Muscle of back (tissue), 11 donors: ENCODE measurements around the gene DDR2. TPM values are rescaled to one million over a fixed set of nuclear protein-coding genes. Genes with fewer than 3 reads are reported as not detected.

ENCODE experiments used
- DNase-seq, 3 donors: peaks; one replicate each; pipeline versions ENCODE4 v3.0.0 to v3.0.0-alpha.2; 2013
- polyA plus RNA-seq, 10 donors: library from polyadenylated mRNA; unstranded; fragments of 120-200 nt; gene quantifications; one replicate each; pipeline ENCODE4 v1.2.1, GENCODE V29; 2013; ENCODE audit not compliant: insufficient read length in 10 of 10

The DDR2 gene
- polyA plus RNA-seq, 10 donors, result 44.9 to 60.7 (median 52.3) TPM

DNA sequence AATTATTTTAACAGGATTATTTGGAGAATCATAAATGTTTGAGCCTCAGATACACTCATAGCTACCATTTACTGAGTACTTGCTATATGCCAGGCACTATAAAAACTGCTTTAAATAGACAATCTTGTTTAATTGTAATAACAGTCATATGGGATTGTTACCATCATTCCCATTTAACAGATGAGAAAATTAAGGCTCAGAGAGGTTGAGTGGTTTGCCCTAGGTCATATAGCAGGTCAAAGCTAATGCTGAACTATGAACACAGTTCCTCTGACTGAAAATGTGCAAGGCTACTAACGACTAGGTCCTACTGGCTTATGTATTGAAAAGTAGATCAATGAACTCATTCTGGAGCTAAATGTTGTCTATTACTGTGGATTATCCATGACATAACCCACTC lies 63.4 kb downstream of the DDR2 start:
- DNase-seq, result no peak

DNA sequence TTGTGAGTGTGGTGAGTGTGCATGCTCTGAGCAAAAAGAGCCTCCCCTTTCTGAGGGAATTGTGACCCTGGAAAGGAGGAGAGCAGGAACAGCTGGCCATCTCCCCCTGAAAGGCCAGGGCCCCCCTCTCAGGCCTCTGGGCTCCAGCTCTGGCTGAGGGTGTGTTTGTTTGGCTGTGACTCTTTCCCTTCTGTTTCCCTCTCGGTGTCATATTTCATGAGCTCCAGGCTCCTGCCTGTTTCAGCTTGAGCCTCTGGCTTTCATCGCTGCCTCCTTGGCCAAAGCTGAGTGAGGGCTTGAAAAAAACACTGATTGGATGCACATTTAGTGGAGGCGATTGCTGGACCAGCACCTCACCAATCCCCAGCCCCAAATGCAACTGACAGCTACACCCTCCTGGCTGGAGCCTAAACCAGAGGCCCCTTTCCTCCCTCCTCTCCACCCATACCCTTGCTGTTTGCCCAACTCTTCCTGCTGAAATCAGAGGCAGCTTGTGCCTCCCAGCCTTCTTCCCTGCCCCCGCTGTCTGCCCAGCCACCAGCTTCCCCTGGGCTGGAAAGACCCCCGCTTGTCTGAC lies 64.1 kb downstream of the DDR2 start:
- DNase-seq, result peak; percentile 95 to 98 (median 95)

DNA sequence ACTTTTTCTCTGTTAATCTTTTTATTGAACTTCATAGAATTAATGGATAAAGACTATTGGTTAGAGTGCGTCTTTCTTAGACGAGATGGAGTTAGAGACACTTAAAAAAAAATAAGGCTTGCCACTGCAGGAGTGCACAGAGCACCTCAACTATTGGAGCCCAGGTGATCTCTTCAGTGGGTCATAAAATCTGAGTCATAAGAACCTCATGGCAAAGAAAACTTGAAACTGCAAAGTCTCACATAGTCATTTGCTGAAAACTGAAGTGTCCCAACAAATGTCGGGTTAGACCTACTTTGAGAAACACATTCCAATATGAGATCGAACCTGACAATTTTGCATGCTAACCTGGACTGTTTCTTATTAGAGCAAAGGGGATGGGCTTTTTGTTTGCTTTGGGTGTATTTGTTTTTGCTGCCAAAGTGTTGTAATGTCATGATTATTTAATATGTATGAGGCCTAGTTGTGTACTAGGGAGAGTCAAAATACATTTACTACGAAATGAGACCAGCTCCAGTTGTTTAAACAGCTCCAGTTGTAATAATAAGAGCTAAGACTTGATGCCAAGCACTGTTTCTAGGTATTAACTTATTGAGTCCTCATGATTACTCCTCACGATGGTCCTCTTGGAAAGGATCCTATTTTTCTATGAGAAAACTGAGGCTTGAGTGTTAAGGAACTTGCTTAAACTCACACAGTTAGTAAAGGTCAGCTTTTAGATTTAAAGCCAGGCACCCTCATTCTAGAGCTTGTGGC lies 65.1 kb downstream of the DDR2 start:
- no peak for DNase-seq

DNA sequence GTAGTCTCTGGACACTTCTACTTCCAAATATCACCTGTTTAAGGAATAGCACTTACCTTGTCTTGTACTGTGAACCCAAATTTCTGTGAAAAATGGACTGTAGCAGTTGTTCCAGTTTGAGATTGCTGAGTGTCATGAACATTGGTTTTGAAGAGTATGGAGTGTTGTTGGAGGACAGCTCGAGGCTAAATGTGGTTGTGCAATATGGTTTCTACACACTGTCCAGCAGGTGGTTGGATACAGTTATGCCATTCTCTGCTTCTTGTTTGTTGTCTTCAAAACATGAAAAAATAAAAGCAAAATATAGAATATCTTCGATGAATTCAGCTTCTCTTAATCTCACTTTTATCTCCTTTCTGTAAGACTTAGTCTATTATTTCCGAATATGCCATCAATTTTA lies 67.1 kb downstream of the DDR2 start:
- no peak for DNase-seq

DNA sequence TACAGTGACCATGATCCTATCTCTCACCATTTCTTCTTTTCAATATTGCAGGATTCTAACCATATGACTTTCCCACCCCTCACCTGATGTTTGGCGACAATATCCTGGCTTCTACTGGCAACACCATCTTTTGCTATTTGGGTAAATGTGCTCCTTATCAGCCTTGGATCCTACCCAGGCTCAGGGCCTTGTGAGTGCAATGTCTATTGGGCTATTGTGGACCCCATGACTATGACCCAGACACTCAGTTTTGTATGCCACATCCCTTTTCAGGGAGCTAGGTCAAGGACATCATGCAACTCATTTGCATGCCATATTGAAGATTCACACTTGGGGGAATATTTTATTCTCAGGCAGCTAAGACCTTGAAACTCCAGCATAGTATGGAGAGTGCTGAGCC lies 67.9 kb downstream of the DDR2 start:
- DNase-seq, result no peak

DNA sequence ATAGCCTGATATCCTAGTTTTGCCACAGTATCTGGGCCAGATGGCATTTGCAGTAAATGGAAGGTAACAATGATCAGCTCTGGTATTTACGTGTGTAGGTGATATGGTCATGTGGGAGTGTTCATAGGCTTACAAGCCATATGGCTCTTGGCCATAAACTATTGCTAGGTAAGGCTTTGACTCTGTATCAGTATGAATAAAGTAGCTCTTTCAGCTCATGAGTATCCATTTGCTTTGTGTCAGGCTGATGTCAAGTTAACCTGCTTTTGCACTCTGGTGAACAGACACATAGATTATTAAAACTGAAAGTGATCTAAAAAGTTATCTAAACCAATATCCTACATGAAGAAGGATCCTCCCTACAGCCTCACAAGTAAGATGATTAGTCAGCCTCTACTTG lies 69.0 kb downstream of the DDR2 start:
- no peak for DNase-seq

DNA sequence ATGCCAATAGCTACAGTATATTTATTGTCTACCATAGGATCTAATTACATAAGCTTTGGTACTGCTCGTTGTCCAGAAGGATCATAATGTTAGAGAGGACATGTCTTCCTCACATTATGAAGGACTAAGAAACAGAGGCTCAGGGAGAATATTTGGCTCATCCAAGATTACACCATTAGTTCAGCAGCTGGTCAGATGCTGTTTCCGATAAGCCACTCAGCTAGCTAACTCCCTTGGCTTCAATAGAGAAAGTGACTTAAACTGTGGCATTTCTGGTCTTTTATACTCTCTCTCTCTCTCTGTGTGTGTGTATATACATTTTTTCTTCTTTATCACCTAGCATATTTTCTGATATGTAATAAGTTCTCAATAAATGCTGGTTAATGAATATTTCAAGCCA lies 70.4 kb downstream of the DDR2 start:
- no peak for DNase-seq

DNA sequence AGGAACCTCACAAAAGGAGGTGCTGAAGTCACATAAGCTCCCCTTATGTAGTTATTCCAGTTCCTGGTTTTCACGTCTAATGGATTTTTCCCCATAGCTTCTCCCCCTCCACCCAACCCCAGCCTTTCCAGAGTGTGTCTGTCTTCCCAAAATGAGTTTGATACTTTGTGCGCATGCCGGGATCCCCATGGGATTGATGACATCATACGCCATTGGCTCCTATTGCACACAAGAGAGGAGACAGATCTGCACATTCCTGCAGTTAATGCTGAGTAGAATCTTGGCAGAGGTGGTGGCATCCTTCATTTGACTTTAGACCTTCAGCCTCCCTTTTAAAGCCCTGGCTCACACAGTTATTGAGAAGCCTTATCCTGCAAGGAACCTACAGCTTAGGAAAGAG lies 71.4 kb downstream of the DDR2 start:
- DNase-seq, result peak in 1 of 3 donors; percentile 62

DNA sequence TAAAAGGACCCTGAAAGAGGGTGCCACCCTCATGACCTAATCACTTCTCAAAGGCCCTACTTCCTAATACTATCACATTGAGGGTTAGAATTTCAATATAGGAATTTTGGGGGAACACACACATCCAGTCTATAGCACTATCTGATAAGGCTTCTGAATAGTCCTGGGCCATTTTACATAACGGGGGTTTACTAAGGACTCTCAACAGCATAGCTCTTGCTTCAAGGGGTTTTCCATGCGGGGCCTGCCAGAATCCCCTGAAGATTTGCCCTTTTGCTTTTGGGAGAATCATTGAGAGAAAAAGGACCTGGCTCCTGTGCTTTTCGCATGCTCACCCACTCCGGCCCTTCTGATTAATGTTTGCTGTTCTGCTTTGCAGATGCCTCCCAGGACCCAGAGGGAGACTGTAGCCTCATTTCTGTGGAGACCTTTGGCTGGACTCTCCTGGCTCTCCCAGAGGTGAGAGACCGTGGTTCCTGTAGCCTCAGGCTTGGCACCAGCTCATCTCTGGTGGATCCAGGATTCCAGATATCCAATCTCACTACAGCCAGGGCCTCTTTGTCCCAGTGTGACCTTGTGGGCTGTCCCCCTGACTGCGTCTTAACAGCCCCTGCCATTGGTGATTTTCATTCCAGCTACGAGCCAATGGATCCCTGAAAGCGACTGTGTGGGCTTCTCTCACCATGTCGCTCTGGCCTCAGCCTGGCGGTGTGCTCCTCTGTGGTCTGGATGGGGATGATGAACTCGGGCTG lies 72.6 kb downstream of the DDR2 start:
- DNase-seq, result peak in 2 of 3 donors; percentile 46 to 69

DNA sequence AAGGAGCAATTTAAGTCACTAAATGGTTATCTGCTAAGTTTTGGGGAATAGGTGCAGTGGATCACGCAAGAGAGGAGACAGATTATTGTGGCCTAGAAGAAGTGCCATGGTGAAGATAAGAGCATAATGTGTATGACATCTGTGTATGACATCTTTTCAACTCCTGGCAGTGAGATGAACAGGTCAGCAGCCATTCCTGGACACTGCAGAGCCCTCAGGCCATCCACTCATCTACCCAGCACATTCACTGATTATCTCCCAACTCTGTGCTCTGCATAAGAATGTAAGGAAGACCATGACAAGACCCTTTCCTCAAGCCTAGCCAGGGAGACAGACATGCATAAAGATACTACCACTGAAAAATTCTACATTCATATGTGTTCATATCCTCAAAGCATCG lies 73.7 kb downstream of the DDR2 start:
- no peak for DNase-seq

DNA sequence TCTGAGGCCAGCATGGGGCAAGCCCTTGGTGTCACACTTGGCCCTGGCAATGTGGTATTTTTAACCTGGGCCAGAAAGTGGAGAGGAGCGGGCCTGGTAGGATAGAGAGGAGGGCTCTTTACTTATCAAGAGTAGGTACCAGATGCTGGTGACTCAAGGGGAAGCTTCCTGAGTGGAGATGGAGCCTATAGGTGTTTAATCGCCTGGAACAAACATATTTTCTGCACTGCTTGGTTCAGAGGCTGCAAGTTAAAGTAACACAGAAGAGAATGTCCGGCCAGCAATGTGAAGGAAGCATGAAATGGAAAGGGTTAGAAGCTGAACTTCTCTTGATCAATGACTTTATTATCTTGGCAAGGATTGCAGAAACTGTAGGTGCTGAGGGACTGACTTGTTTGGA lies 74.3 kb downstream of the DDR2 start:
- no peak for DNase-seq

DNA sequence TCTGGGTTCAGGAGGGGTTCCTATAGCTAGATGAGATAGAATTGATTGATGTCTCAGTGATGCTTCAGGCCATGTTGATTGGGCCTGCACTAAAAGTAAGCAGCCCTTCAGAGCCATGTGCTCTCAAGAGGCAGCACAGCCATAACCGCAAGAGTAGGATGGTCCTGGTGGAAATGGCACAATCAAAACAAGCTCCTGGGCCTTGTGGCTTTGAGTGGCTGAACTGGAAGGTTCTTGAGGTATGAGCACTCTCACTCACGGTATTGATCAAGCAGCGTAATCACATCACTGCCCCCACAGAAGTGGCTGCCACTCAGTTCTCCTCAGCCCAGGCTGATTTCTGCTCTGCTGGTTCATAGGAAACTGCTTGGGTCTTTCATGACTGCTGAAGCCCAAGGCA lies 76.0 kb downstream of the DDR2 start:
- DNase-seq, result no peak

DNA sequence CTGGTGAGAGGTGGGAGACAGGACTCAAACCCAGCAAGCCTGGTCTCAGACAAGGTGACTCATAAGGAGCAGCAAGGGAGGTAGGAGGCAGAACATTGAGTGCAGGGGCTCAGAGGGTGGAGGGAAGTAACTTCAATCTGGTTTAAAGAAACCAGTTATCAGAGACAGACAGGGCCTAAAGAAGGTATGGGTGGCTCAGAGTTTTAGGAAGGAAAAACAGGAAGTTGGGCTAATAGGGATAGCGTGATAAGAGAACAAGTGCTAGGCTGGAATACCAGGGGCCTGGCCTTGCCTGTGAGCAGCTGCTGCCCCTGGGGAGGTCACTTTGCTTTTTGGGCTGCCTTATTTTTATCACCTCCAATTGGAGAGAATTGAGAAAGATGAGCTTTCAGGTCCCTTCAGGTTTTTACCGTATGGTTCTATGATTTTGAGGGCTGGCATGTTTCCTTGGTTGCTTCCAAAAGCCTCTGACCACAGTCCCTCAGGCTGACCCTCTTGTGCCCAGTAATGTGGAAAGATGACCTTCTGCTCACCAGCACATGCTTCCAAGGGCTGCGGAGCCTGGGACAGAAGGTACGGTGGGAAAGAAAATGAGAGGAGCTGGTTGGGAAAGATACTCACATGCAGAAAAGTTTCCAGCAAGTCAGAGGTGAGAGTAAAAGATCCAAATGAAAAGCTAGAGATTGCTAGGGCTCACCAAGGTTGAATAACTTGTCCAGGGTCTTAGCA lies 77.0 kb downstream of the DDR2 start:
- DNase-seq, result no peak

DNA sequence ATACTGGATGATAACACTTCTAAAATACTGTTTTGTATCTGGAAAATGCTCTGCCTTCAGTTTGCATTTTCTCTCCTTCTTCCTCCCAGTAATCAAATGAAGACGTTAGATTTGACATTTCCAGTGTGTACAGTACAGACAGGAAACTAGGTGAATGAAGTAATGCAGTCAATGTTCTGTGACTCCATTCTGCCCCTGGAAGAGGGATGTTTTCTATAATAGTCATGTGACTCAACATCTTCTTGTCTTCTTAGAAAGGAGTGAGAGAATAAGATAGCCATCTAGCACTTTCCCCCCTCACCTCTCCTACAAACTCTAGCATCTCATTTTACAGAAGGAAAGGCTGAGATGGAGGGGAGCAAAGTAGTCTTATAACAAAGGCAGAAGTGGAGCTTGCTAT lies 77.6 kb downstream of the DDR2 start:
- DNase-seq, result no peak

DNA sequence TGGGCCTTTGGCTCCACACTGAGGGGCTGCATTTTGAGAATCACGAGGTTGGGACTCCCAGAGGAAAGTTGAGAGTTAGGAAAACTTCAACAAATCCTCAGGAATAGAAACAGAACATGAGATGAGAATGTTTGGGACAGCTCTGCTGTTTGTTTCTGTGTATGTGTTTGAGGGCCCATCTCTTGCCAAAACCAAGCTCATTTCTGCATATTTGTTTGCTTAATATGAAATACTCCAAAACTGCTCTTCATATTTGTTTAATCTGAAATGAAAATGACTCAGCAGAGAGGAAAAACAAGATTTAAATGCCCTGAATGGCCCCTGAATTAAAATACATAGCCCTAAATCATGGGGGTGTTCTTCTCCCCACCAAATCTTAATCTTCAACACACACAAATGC lies 78.1 kb downstream of the DDR2 start:
- peak in 2 of 3 donors; percentile 49 to 75 for DNase-seq

DNA sequence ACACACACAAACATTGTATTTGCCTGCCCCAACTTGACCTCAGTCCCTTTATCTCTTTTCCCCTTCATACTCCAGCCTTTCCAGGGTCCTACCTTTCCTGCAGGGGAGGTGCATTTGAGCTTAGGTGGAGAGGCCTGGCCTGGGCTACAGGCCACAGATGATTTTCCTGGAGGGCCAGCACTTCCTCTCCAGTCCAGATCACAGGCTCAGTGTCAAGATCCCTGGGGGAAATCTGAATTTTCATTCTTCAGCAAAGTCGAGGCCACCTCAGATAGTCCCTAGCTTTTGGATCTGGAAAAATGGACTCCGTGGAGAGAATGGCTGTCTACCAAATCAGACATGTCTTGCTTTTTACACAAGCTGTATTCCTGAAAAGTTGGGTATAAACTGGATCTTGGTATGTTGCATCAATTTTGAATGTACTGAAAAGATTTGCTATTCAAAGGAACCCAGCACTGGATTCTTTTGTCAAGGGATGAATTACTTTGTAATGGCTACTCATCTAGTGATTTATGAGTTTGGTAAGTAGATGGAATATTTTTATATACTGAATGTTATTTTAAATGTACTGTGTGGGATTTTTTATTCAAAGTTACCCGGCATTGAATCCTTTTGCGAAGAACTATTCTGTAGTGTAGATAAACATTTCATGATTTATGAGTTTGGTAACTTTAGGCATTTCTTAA lies 78.7 kb downstream of the DDR2 start:
- no peak for DNase-seq

DNA sequence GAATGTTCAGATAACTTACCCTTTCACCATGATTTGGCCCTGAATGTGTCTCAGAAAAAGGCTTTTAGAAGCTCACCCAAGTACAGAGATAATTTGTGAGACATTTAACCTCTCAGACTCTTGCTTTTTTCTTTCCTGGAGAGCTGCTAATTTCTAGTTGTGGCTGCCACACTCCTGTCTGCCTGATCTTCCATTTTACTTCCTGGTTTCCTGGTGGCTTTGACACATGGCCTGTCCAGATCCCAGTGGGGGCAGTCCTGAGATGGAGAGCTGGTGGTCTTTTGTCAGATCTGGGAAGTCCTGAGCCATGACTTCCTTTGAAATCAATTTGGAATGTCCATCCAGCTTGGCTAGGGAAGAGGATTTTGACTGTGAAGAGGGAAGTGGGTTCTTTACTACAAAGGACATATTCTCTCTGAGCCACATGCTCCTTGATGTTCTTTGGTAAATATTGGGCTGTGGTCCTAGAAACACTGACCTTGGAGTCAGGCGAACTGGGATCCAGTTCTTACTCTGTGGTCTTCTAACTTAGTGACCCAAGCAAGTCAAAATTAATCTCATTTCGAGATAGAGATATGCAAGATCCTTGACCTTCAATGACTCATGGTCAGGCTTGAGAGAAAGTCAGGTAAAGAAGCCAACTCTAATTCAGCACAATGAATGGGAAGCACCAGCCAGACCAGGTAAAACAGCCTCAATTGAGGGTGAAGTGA lies 80.2 kb downstream of the DDR2 start:
- DNase-seq, result no peak

DNA sequence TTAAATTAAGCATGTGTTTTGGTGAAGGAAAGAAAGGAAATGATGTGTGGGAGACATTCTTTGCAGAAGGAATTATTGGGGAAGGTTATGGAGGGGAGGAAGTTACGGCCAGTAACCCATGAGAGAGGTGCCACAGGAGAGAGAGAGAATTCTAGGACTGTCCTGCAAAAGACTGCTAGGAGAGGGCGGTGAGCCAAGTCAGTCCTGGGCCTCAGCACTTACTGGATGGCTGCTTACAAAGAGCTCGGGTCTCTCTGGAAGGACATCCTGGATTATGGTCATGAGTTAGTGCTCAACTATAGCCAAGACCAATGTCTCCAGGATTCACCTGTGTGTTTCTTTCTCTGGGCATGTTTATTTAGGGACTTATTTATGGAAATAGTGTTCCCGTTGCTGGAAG lies 83.9 kb downstream of the DDR2 start:
- peak in 1 of 3 donors; percentile 45 for DNase-seq

DNA sequence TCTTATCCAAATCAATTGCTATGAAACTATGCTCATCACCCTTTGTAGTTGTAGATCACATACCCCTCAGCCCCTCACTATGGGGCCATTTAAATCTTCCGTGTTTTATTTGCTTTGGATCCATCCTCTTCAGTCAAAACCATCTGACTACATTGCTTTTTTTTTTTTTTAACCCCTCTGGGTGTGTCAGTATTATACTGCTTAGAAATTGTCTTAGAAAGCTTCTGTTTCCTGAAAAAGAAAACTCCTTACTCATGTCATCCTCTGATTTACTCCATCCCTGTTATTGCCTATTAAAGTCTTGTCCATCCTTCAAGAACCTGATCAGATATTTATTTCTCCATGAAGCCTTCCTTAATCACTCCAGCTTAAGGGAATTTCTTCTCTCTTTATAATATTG lies 84.3 kb downstream of the DDR2 start:
- no peak for DNase-seq

DNA sequence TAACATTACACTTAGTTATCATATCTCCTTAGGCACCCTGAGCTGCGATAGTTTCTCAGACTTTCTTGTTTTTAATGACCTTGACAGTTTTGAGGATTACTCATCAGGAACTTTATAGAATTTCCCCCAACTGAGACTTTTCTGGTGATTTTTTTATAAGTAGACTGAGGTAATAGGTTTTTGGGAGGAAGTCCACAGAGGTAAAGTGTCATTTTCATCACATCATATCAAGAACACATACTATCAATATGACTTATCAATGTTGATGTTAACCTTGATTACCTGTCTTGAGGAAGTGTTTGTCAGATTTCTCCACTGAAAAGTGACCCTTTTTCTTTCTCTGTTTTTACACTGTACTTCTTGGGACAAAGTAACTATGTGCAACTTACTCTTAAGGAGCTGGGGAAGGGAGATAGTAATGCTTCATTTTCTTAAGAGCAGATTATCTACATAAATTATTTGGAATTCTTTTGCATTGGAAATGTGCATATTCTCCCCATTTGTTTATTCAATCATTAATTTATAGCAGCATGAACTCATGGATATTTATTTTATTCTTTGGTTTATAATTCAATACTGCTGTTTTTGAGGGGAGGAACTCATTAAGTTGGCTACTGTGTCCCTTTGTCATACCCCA lies 85.4 kb downstream of the DDR2 start:
- no peak for DNase-seq

DNA sequence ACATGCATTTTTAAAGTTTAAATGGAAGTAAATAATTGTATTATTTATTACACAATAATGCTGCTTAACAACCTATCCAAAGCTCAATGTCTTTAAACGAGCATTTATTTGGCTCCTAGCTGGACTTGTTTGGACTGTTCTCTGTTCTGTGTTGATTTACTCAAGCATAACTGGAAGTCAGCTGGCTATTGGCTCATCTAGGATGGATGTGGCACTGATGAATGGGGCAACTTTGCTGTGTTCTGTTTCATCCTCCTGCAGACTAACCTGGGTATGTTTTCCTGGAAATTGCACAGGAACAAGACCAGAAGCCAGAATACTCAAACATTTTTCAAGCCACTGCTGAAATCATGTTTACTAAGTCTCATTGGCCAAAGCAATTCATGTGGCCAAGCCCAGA lies 87.4 kb downstream of the DDR2 start:
- DNase-seq, result no peak
